B cell (primary cell): ENCODE measurements around the gene MALRD1.

Source experiments
- CTCF ChIP-seq: fragments of 200-600 bp; IDR thresholded peaks from one replicate; pipeline ENCODE4 v1.8.0; 2022; ENCODE audit warnings: antibody characterized with exemption, mild to moderate bottlenecking
- EZH2 ChIP-seq: IDR thresholded peaks from 2 replicates; pipeline ENCODE4 v1.6.1; 2012; ENCODE audit warnings: borderline replicate concordance, low read depth, mild to moderate bottlenecking, moderate library complexity, low read length; ENCODE audit not compliant: insufficient read depth, poor library complexity, severe bottlenecking

GRCh38 chr10:19782430-19783089 lies 734.0 kb downstream of the MALRD1 start:
- no peak for TF ChIP-seq CTCF
- no peak for TF ChIP-seq EZH2
